GM19395 (cell line): Measurements from ENCODE around the gene IRF2.
"Not testable (repeated sequence)": the region's sequence is repeated elsewhere in the genome, so short reads cannot be mapped to it uniquely, and the experiment has no call there.

Experiments used
- ATAC-seq: cut with Tn5 transposase; IDR thresholded peaks from one replicate; pipeline ENCODE4 v1.9.1; 2021; ENCODE audit warnings: mild to moderate bottlenecking, moderate library complexity; ENCODE audit not compliant: unreplicated experiment

IRF2 gene

GRCh38 chr4:184392748-184393559, 81.4 kb downstream of the IRF2 start:
- ATAC-seq = no peak

GRCh38 chr4:184392316-184392715, 82.0 kb downstream of the IRF2 start:
- ATAC-seq = no peak

- ATAC-seq = no peak
These were observed 84.1 kb downstream of the IRF2 start for GRCh38 chr4:184389978-184390900.

GRCh38 chr4:184388106-184388505, 86.2 kb downstream of the IRF2 start:
- no peak for ATAC-seq

GRCh38 chr4:184387351-184387750, 87.0 kb downstream of the IRF2 start:
- ATAC-seq = peak; percentile 26

GRCh38 chr4:184386271-184386781, 88.0 kb downstream of the IRF2 start:
- no peak for ATAC-seq

GRCh38 chr4:184385705-184386141, 88.6 kb downstream of the IRF2 start:
- ATAC-seq = no peak

- ATAC-seq = peak; percentile 24
These were observed 89.4 kb downstream of the IRF2 start for GRCh38 chr4:184384810-184385557.

- ATAC-seq = peak; percentile 81
These were observed 90.1 kb downstream of the IRF2 start for GRCh38 chr4:184384056-184384809.

- no peak for ATAC-seq
These were observed 90.8 kb downstream of the IRF2 start for GRCh38 chr4:184383497-184384055.

- peak; percentile 31 for ATAC-seq
These were observed 92.0 kb downstream of the IRF2 start for GRCh38 chr4:184382189-184382846.

GRCh38 chr4:184380707-184381106, 93.6 kb downstream of the IRF2 start:
- ATAC-seq = no peak

GRCh38 chr4:184380214-184380613, 94.1 kb downstream of the IRF2 start:
- not testable (repeated sequence) for ATAC-seq

GRCh38 chr4:184376923-184377322, 97.4 kb downstream of the IRF2 start:
- no peak for ATAC-seq

GRCh38 chr4:184376126-184376838, 98.1 kb downstream of the IRF2 start:
- ATAC-seq = no peak

- not testable (repeated sequence) for ATAC-seq
These were observed 98.7 kb downstream of the IRF2 start for GRCh38 chr4:184375623-184376022.

- no peak for ATAC-seq
These were observed 99.3 kb downstream of the IRF2 start for GRCh38 chr4:184375027-184375426.

- no peak for ATAC-seq
These were observed 100.4 kb downstream of the IRF2 start for GRCh38 chr4:184373886-184374405.
